Glutamatergic neuron (in vitro differentiated cells): ENCODE results near the gene NUP58. TPM values are rescaled to one million over a fixed set of nuclear protein-coding genes. Genes with fewer than 3 reads are reported as not detected.

Source experiments
- DNase-seq: peaks from one replicate; pipeline ENCODE4 v3.0.0; 2022
- H3K27ac Mint-ChIP-seq: one replicate; pipeline ENCODE4 v1.8.0; 2020; ENCODE audit warnings: mild to moderate bottlenecking, mixed read lengths, inconsistent platforms; ENCODE audit not compliant: unreplicated experiment
- H3K27me3 Mint-ChIP-seq: one replicate; pipeline ENCODE4 v1.8.0; 2020; ENCODE audit warnings: mild to moderate bottlenecking, moderate library complexity, mixed read lengths, inconsistent platforms; ENCODE audit not compliant: unreplicated experiment
- H3K36me3 Mint-ChIP-seq: one replicate; pipeline ENCODE4 v1.8.0; 2020; ENCODE audit warnings: mild to moderate bottlenecking, mixed read lengths, inconsistent platforms; ENCODE audit not compliant: unreplicated experiment
- H3K4me1 Mint-ChIP-seq: one replicate; pipeline ENCODE4 v1.8.0; 2020; ENCODE audit warnings: mild to moderate bottlenecking, low read depth, mixed read lengths, inconsistent platforms; ENCODE audit not compliant: unreplicated experiment
- H3K4me3 Mint-ChIP-seq: one replicate; pipeline ENCODE4 v1.8.0; 2020; ENCODE audit warnings: mild to moderate bottlenecking, mixed read lengths, inconsistent platforms; ENCODE audit not compliant: unreplicated experiment
- H3K9me3 Mint-ChIP-seq: one replicate; pipeline ENCODE4 v1.8.0; 2020; ENCODE audit warnings: mild to moderate bottlenecking, moderate library complexity, mixed read lengths, inconsistent platforms; ENCODE audit not compliant: unreplicated experiment
- total RNA-seq: library from RNA; stranded (reverse); fragmentation: NEBNext Ultra II Directional; extraction: Animal tissue kit (Norgen Biotek cat#: 25700); gene quantifications from one replicate; pipeline ENCODE4 v1.2.1, GENCODE V29; 2021; ENCODE audit not compliant: unreplicated experiment
- TF ChIP-seq, protein P1 (sequence below): fragments of 200-600 bp; sonication (generic); IDR thresholded peaks from one replicate; pipeline ENCODE4 v1.5.0; 2021; ENCODE audit not compliant: partially characterized antibody, unreplicated experiment

Gene NUP58
- total RNA-seq, 1 donor from 2014 or later: 94.1 TPM

DNA sequence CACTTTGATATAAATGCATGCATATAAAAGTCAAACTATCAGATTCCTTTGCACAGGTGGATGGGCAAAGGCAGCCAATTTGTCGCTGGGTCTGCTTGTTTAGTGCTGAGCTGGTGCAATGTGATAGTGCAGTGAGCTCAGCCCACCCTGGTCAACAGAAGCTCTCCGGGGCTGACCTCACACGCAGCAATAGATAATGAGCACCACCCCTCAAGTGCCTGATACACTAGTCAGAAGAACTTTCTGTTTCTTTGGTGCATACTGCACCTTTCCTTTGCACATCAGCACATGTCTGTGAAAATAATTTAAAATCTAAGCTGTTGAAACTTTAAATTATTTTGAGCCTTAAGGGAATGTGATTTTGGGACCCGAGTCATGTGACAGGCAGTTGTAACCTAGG is 90.5 kb downstream of the NUP58 start:
- peaks cover 4% of the 10 kb centered on the region for H3K4me1 Mint-ChIP-seq
- no peaks in the 10 kb centered on the region for H3K9me3 Mint-ChIP-seq
- H3K27ac Mint-ChIP-seq: no peak overlapping the region
- TF ChIP-seq, protein P1, sequence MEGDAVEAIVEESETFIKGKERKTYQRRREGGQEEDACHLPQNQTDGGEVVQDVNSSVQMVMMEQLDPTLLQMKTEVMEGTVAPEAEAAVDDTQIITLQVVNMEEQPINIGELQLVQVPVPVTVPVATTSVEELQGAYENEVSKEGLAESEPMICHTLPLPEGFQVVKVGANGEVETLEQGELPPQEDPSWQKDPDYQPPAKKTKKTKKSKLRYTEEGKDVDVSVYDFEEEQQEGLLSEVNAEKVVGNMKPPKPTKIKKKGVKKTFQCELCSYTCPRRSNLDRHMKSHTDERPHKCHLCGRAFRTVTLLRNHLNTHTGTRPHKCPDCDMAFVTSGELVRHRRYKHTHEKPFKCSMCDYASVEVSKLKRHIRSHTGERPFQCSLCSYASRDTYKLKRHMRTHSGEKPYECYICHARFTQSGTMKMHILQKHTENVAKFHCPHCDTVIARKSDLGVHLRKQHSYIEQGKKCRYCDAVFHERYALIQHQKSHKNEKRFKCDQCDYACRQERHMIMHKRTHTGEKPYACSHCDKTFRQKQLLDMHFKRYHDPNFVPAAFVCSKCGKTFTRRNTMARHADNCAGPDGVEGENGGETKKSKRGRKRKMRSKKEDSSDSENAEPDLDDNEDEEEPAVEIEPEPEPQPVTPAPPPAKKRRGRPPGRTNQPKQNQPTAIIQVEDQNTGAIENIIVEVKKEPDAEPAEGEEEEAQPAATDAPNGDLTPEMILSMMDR: no peak
- no peak overlapping the region for H3K4me3 Mint-ChIP-seq
- peaks cover 12% of the 10 kb centered on the region for H3K36me3 Mint-ChIP-seq
- H3K27me3 Mint-ChIP-seq: peaks cover 4% of the 10 kb centered on the region
- DNase-seq: no peak

Other genes starting within 250 kb of the NUP58 start
- 0.22 TPM for gene PABPC3, start 205.5 kb upstream of the NUP58 start, total RNA-seq
- gene AMER2, start 129.3 kb upstream of the NUP58 start, total RNA-seq: 1.5 TPM
- 95.3 TPM for gene MTMR6, start 14.1 kb upstream of the NUP58 start, total RNA-seq
- gene ATP8A2, start 70.3 kb downstream of the NUP58 start, total RNA-seq: 70.1 TPM